IMR-90 (cell line): Measurements from ENCODE around the gene HPSE2. TPM values are rescaled to one million over a fixed set of nuclear protein-coding genes. Genes with fewer than 3 reads are reported as not detected.

Experiments
- ATAC-seq: fragments of 200-7000 bp; cut with Tn5 transposase; 2 replicates; pipeline ENCODE4 v1.9.1; 2020; ENCODE audit warnings: low read depth, mild to moderate bottlenecking, moderate library complexity
- BruUV-seq: library from RNA; stranded (reverse); fragments of 400-500 nt; replicated peaks from 2 replicates; lab custom pipeline; 2021; lab: Mats Ljungman, UMichigan
- CTCF ChIA-PET: fragments of 300-600 bp; formaldehyde crosslinking; extraction: SDS; loops from one replicate; lab custom pipeline; 2021; ENCODE audit warnings: antibody characterized with exemption; lab: Yijun Ruan, JAX
- POLR2A ChIA-PET: fragments of 300-600 bp; sonication (Branson Sonifier 250); formaldehyde crosslinking; loops from one replicate; lab custom pipeline; 2022; ENCODE audit warnings: antibody characterized with exemption; ENCODE audit not compliant: unreplicated experiment; lab: Charles Lee
- DNase-seq: peaks from one replicate; pipeline ENCODE4 v3.0.0; 2013
- H2AFZ ChIP-seq: replicated peaks from 2 replicates; pipeline ENCODE3; 2013; ENCODE audit warnings: low read length, mild to moderate bottlenecking; ENCODE audit not compliant: poor library complexity
- H2AK5ac ChIP-seq: 2 replicates; pipeline ENCODE4 v1.6.1; 2013; ENCODE audit warnings: low read depth, low read length, inconsistent platforms
- H2AK9ac ChIP-seq: replicated peaks from 2 replicates; pipeline ENCODE3; 2013; ENCODE audit warnings: mild to moderate bottlenecking, low read depth, low read length, moderate library complexity; ENCODE audit not compliant: poor library complexity
- H2BK120ac ChIP-seq: 2 replicates; pipeline ENCODE4 v1.6.1; 2013; ENCODE audit warnings: low read depth, low read length, inconsistent platforms
- H2BK15ac ChIP-seq: 3 replicates; pipeline ENCODE4 v1.6.1; 2013; ENCODE audit warnings: low read depth, low read length, inconsistent platforms
- H2BK20ac ChIP-seq: 2 replicates; pipeline ENCODE4 v1.6.1; 2013; ENCODE audit warnings: low read depth, mild to moderate bottlenecking, inconsistent platforms, low read length, moderate library complexity
- H2BK5ac ChIP-seq: 2 replicates; pipeline ENCODE4 v1.6.1; 2013; ENCODE audit warnings: mild to moderate bottlenecking, low read depth, low read length, inconsistent platforms; ENCODE audit not compliant: poor library complexity, severe bottlenecking
- H3K14ac ChIP-seq: replicated peaks from 2 replicates; pipeline ENCODE4 v1.6.1; 2013; ENCODE audit warnings: low read depth, low read length, inconsistent platforms
- H3K18ac ChIP-seq: 2 replicates; pipeline ENCODE4 v1.6.1; 2013; ENCODE audit warnings: low read depth, low read length, control low read depth
- H3K23ac ChIP-seq: 2 replicates; pipeline ENCODE4 v1.6.1; 2013; ENCODE audit warnings: low read depth, low read length, inconsistent platforms
- H3K27ac ChIP-seq: 2 replicates; pipeline ENCODE4 v1.5.1; 2013; ENCODE audit warnings: mild to moderate bottlenecking, control low read depth, low read length; ENCODE audit not compliant: insufficient read depth
- H3K27me3 ChIP-seq: 2 replicates; pipeline ENCODE4 v1.6.1; 2013; ENCODE audit warnings: low read length; ENCODE audit not compliant: control insufficient read depth, insufficient read depth
- H3K36me3 ChIP-seq: 2 replicates; pipeline ENCODE4 v1.6.1; 2013; ENCODE audit warnings: low read length, mixed read lengths; ENCODE audit not compliant: control insufficient read depth, insufficient read depth
- H3K4ac ChIP-seq: 2 replicates; pipeline ENCODE4 v1.6.1; 2013; ENCODE audit warnings: low read depth, low read length, inconsistent platforms
- H3K4me1 ChIP-seq: 2 replicates; pipeline ENCODE4 v1.6.1; 2013; ENCODE audit warnings: low read length, mixed read lengths; ENCODE audit not compliant: control insufficient read depth, insufficient read depth
- H3K4me2 ChIP-seq: 2 replicates; pipeline ENCODE4 v1.6.1; 2013; ENCODE audit warnings: low read depth, mild to moderate bottlenecking, control low read depth, low read length, moderate library complexity
- H3K4me3 ChIP-seq: 2 replicates; pipeline ENCODE4 v1.5.1; 2013; ENCODE audit warnings: low read depth, mild to moderate bottlenecking, control low read depth, low read length, moderate library complexity; ENCODE audit not compliant: insufficient read depth
- H3K56ac ChIP-seq: 2 replicates; pipeline ENCODE4 v1.6.1; 2013; ENCODE audit warnings: low read length, inconsistent platforms; ENCODE audit not compliant: insufficient read depth; ENCODE audit errors: extremely low read depth
- H3K79me1 ChIP-seq, 2 experiments: 2 replicates each; pipeline ENCODE4 v1.6.1; 2013; ENCODE audit warnings: low read length in 2 of 2, inconsistent platforms in 1 of 2, low read depth in 1 of 2
- H3K9ac ChIP-seq: 2 replicates; pipeline ENCODE4 v1.6.1; 2013; ENCODE audit warnings: low read depth, low read length, control low read depth
- H3K9me1 ChIP-seq: 2 replicates; pipeline ENCODE4 v1.6.1; 2013; ENCODE audit warnings: low read length, inconsistent platforms; ENCODE audit not compliant: insufficient read depth
- H3K9me3 ChIP-seq: 2 replicates; pipeline ENCODE4 v1.6.1; 2013; ENCODE audit warnings: low read length; ENCODE audit not compliant: control insufficient read depth, insufficient read depth
- H4K20me1 ChIP-seq: 2 replicates; pipeline ENCODE4 v1.6.1; 2013; ENCODE audit warnings: low read length, inconsistent platforms; ENCODE audit not compliant: insufficient read depth
- H4K5ac ChIP-seq: 2 replicates; pipeline ENCODE4 v1.6.1; 2013; ENCODE audit warnings: mild to moderate bottlenecking, low read depth, low read length, control low read depth
- H4K8ac ChIP-seq, 2 experiments: 2 replicates each; pipeline ENCODE4 v1.6.1; 2013; ENCODE audit warnings: low read depth in 2 of 2, low read length in 2 of 2, control low read depth in 1 of 2, inconsistent platforms in 1 of 2
- H4K91ac ChIP-seq: 2 replicates; pipeline ENCODE4 v1.6.1; 2013; ENCODE audit warnings: low read depth, low read length, inconsistent platforms; ENCODE audit not compliant: insufficient read depth
- MAFK ChIP-seq: IDR thresholded peaks from 2 replicates; pipeline ENCODE4 v1.6.1; 2012; ENCODE audit warnings: low read depth, low read length, improper control_type of control experiment
- SMC3 ChIP-seq: fragments of 150-350 bp; IDR thresholded peaks from 2 replicates; pipeline ENCODE4 v1.6.1; 2016; ENCODE audit warnings: low read depth, mild to moderate bottlenecking, antibody characterized with exemption, low read length, moderate library complexity
- WGBS, 2 experiments: methylation state at CpG; one replicate each; pipeline versions ENCODE4 v1.1.5 to v1.1.7; 2013; ENCODE audit warnings: missing lambda C conversion rate in 2 of 2; ENCODE audit not compliant: insufficient read length in 1 of 2; ENCODE audit errors: extremely low coverage in 2 of 2; 5-methylcytosine and 5-hydroxymethylcytosine counted together
- dilution Hi-C: fragments of 300-500 bp; cut with HindIII; formaldehyde crosslinking; loops from one replicate; pipeline ENCODE4 v1.14.3; 2018; ENCODE audit warnings: low sequenced_read_pairs; ENCODE audit not compliant: unreplicated experiment
- in situ Hi-C: fragments of 300-500 bp; cut with MboI; formaldehyde crosslinking; loops from 3 replicates; pipeline ENCODE4 v1.14.3; 2019; ENCODE audit warnings: low sequenced_read_pairs, inconsistent platforms, mixed read lengths
- intact Hi-C: fragments of 100-400 bp; cut with micrococcal nuclease; formaldehyde crosslinking; loops from 2 replicates; pipeline ENCODE4 v1.10.0; 2022
- polyA plus RNA-seq, 3 experiments: library from polyadenylated mRNA; depleted of rRNA; stranded (reverse); fragments of >200 nt; gene quantifications; 2 replicates each; pipeline ENCODE4 v1.2.3, GENCODE V29; 2012; ENCODE audit warnings: low replicate concordance in 1 of 3
- total RNA-seq: library from RNA; depleted of rRNA; stranded (reverse); fragments of >200 nt; gene quantifications from 2 replicates; pipeline ENCODE4 v1.2.3, GENCODE V29; 2012

Gene HPSE2
- total and polyA plus RNA-seq, 2 of the 4 experiments (the other 2 are of a cell fraction) = not detected

DNA sequence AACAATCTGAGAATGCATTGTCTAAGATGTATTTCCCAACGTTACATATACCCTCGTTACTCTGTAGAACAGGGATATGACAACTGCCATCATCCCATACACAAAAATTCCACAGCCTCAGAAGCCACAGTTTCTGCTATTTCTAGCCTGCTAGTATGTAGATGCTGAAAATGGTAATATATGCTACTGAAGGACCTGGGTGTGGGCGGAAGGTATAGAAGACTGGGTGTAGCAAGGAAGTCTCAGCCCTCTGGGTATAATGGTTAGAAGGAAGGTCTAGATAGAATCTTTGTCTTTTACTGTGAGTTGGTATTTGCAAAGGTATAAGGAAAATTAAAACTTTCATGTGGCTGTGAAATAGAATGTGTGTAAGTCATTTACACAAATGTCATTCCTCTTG lies 709.7 kb downstream of the HPSE2 start:
- in situ Hi-C loops (no loop called here), intact Hi-C loops (no loop called here), dilution Hi-C loops (no loop called here)
- no peak overlapping the region for H3K23ac ChIP-seq
- no peak overlapping the region for H2BK15ac ChIP-seq
- no peaks in the 10 kb centered on the region for H3K79me1 ChIP-seq
- H2AK5ac ChIP-seq = no peak overlapping the region
- H2BK20ac ChIP-seq = no peak overlapping the region
- H2AFZ ChIP-seq = no peak overlapping the region
- H3K9me1 ChIP-seq = no peaks in the 10 kb centered on the region
- H4K91ac ChIP-seq = no peak overlapping the region
- no peak overlapping the region for H3K4ac ChIP-seq
- no peak for ATAC-seq
- no peak overlapping the region for H3K27ac ChIP-seq
- no peak for TF ChIP-seq MAFK
- TF ChIP-seq SMC3 = no peak
- no peak overlapping the region for H3K56ac ChIP-seq
- DNase-seq = no peak
- H2AK9ac ChIP-seq = no peak overlapping the region
- no CpG with 5 or more reads among the region's 3 CpGs for whole genome bisulfite sequencing, 2 experiments
- H4K20me1 ChIP-seq = no peaks in the 10 kb centered on the region
- H2BK120ac ChIP-seq = no peak overlapping the region
- no peaks in the 10 kb centered on the region for H3K9me3 ChIP-seq
- H3K9ac ChIP-seq = no peak overlapping the region
- H3K4me2 ChIP-seq = no peak overlapping the region
- POLR2A ChIA-PET = no interaction called here
- H4K5ac ChIP-seq = no peak overlapping the region
- H3K4me3 ChIP-seq = no peak overlapping the region
- BruUV-seq = no TSS peak
- H2BK5ac ChIP-seq = no peak overlapping the region
- H3K36me3 ChIP-seq = no peaks in the 10 kb centered on the region
- CTCF ChIA-PET = interaction anchor here (1.1 kb wide), 1 partner anchor 59 kb away, joined by 3 read pairs; no protein-coding TSS in a partner anchor
- no peak overlapping the region for H3K14ac ChIP-seq
- H4K8ac ChIP-seq = no peak overlapping the region
- H3K4me1 ChIP-seq = no peaks in the 10 kb centered on the region
- H3K27me3 ChIP-seq = no peaks in the 10 kb centered on the region
- H3K18ac ChIP-seq = no peak overlapping the region
